ENCODE results near the gene IKZF1. TPM values are rescaled to one million over a fixed set of nuclear protein-coding genes. Genes with fewer than 3 reads are reported as not detected.

Gene IKZF1
- total RNA-seq, 1 experiment from 2014 or later: 0.57 TPM

GRCh38 chr7:50308203-50308531 lies 3.7 kb downstream of the IKZF1 start:
- no peak overlapping the region for H3K4me3 ChIP-seq (replicated peaks in 1 of 2; ENCODE audit: low read depth in 1 of 2, low read length in 2 of 2)
- intact Hi-C loops (cut with micrococcal nuclease): no loop called here
- CTCF ChIA-PET: no interaction called here

More at GRCh38 chr7:50308203-50308531, 3.7 kb downstream of the IKZF1 start:
- H3K9ac ChIP-seq (ENCODE audit: low read length): no peak overlapping the region
- no peaks in the 10 kb centered on the region for H3K9me3 ChIP-seq (ENCODE audit: control insufficient read depth in 1 of 2, insufficient read depth in 1 of 2, low read depth in 1 of 2, low read length in 2 of 2)
- DNase-seq (ENCODE audit: low read depth, low spot score): no peak
- H3K79me2 ChIP-seq (ENCODE audit: insufficient read depth, low read length): no peaks in the 10 kb centered on the region
- H3K27ac ChIP-seq (ENCODE audit: low read depth, low read length): no peak overlapping the region
- H3K27me3 ChIP-seq (ENCODE audit: insufficient read depth, low read length): 0 out of 2 replicates have a peak, but pooled peaks cover 3% of the 10 kb centered on the region
- H3K4me1 ChIP-seq (ENCODE audit: control insufficient read depth in 1 of 2, insufficient read depth in 2 of 2, low read length in 2 of 2): no peaks in the 10 kb centered on the region
- no TSS peak for BruUV-seq (replicated peaks)
- no peaks in the 10 kb centered on the region for H4K20me1 ChIP-seq (ENCODE audit: insufficient read depth)
- no peak for ATAC-seq
- RAD21 ChIA-PET (ENCODE audit: low non-redundant PET in 1 of 2, low total read pairs in 2 of 2, uncharacterized antibody in 2 of 2, unreplicated experiment in 2 of 2): no interaction called here
- H3K36me3 ChIP-seq (ENCODE audit: control insufficient read depth in 1 of 2, insufficient read depth in 2 of 2, low read length in 2 of 2): no peaks in the 10 kb centered on the region
- no peak overlapping the region for H3K4me2 ChIP-seq (ENCODE audit: low read length)
- TF ChIP-seq EZH2 (IDR thresholded peaks at IDR 0.05) (no peak), EZH2phosphoT487 (IDR thresholded peaks at IDR 0.05; ENCODE audit: borderline replicate concordance) (no peak), SRF (IDR thresholded peaks at IDR 0.05; ENCODE audit: low read depth) (no peak), MAX (IDR thresholded peaks at IDR 0.05) (no peak), FOSL1 (IDR thresholded peaks at IDR 0.05; ENCODE audit: low read depth) (no peak), SIN3A (IDR thresholded peaks at IDR 0.05; ENCODE audit: low read depth) (no peak), SP1 (IDR thresholded peaks at IDR 0.05; ENCODE audit: low read depth) (no peak), EGR1 (IDR thresholded peaks at IDR 0.05; ENCODE audit: low read depth) (no peak), ZNF274 (IDR thresholded peaks at IDR 0.05; ENCODE audit: low read depth, low read length) (no peak), CBX3 (IDR thresholded peaks at IDR 0.05; ENCODE audit: low read depth) (no peak), CEBPB (IDR thresholded peaks at IDR 0.05; ENCODE audit: low read depth) (no peak), REST (IDR thresholded peaks at IDR 0.05; ENCODE audit: low read depth) (no peak), YY1 (IDR thresholded peaks at IDR 0.05; ENCODE audit: extremely low read depth, insufficient replicate concordance, low read depth, low read length) (no peak), POLR2A (IDR thresholded peaks at IDR 0.05; ENCODE audit: borderline replicate concordance, extremely low read depth, insufficient read depth, insufficient read length) (no peak)
- TF ChIP-seq, protein P1, sequence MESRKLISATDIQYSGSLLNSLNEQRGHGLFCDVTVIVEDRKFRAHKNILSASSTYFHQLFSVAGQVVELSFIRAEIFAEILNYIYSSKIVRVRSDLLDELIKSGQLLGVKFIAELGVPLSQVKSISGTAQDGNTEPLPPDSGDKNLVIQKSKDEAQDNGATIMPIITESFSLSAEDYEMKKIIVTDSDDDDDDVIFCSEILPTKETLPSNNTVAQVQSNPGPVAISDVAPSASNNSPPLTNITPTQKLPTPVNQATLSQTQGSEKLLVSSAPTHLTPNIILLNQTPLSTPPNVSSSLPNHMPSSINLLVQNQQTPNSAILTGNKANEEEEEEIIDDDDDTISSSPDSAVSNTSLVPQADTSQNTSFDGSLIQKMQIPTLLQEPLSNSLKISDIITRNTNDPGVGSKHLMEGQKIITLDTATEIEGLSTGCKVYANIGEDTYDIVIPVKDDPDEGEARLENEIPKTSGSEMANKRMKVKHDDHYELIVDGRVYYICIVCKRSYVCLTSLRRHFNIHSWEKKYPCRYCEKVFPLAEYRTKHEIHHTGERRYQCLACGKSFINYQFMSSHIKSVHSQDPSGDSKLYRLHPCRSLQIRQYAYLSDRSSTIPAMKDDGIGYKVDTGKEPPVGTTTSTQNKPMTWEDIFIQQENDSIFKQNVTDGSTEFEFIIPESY (IDR thresholded peaks at IDR 0.05; ENCODE audit: extremely low read depth, insufficient replicate concordance, low read length): no peak
- H2AFZ ChIP-seq (ENCODE audit: low read depth, low read length, poor library complexity, severe bottlenecking): no peak overlapping the region
- POLR2A ChIA-PET: no interaction called here
- H3K9me2 ChIP-seq (ENCODE audit: insufficient read depth): no peaks in the 10 kb centered on the region
